Measurements from ENCODE around the gene FHIT.

The FHIT gene

GRCh38 chr3:60187343-60187742 is 1063.9 kb downstream of the FHIT start:
- peaks cover 0 to 14% (median 0%) of the 10 kb centered on the region in 4 donors for H3K4me1 ChIP-seq
- no peaks in the 10 kb centered on the region for H3K9me3 ChIP-seq
- intact Hi-C loops (cut with DNase I; ENCODE audit: low total_unique reads) = no loop called here
- no peaks in the 10 kb centered on the region for H3K27me3 ChIP-seq
- no peak for TF ChIP-seq CTCF (IDR thresholded peaks at IDR 0.05)
- H3K27ac ChIP-seq = no peak overlapping the region
- no peak overlapping the region for H3K4me3 ChIP-seq
- H3K36me3 ChIP-seq = no peaks in the 10 kb centered on the region
- no peak for DNase-seq

GRCh38 chr3:60186359-60186758 is 1064.9 kb downstream of the FHIT start:
- no peak for TF ChIP-seq CTCF (IDR thresholded peaks at IDR 0.05)
- intact Hi-C loops (cut with DNase I; ENCODE audit: low total_unique reads) = no loop called here
- H3K27ac ChIP-seq = no peak overlapping the region
- peaks cover 0 to 14% (median 0%) of the 10 kb centered on the region in 4 donors for H3K4me1 ChIP-seq
- no peaks in the 10 kb centered on the region for H3K9me3 ChIP-seq
- H3K27me3 ChIP-seq = no peaks in the 10 kb centered on the region
- DNase-seq = no peak
- H3K36me3 ChIP-seq = no peaks in the 10 kb centered on the region
- H3K4me3 ChIP-seq = no peak overlapping the region

DNA sequence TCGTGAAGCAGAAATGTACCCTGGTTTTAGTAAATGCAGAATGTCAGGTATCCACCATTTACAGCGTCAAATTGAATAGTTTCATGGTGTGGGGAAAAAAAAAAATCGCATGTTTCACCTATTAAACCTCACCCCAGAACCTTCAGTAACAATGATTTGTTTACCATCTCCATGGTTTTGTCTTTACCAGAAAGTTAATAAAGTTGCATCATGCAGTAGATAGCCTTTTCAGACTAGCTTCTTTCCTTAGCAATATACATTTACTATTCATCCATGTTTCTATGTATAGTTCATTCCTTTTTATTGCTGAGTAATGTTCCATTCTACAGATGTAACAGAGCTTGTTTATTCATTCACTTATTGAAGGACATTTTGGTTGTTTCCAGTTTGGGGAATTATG is 1066.1 kb downstream of the FHIT start:
- Histone ChIP-seq H3K27ac (no peak overlapping the region), H3K36me3 (no peaks in the 10 kb centered on the region), H3K9me3 (no peaks in the 10 kb centered on the region), H3K4me3 (no peak overlapping the region), H3K27me3 (no peaks in the 10 kb centered on the region), H3K4me1 (peaks cover 0 to 12% (median 0%) of the 10 kb centered on the region in 4 donors)
- intact Hi-C loops (cut with DNase I; ENCODE audit: low total_unique reads) = no loop called here
- DNase-seq = no peak
- no peak for TF ChIP-seq CTCF (IDR thresholded peaks at IDR 0.05)

DNA sequence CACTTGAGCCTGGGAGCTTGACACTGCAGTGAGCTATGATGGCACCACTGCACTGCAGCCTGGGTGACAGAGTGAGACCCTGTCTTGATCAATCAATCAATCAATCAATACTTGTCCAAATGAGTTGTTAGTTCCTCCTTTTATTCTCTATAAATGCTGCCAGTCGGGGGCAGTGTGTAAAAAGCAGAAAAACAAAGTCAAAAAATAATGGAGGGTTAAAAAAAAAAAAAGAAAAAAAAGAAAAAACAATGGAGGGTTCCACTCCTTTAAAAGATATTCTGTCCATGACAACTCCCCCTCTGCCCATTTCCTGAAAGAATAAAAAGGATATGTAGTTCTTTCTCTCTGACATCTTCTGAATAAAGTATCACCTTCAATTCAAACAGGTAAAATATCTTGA is 1068.6 kb downstream of the FHIT start:
- Histone ChIP-seq H3K4me3 (no peak overlapping the region), H3K36me3 (no peaks in the 10 kb centered on the region), H3K27me3 (no peaks in the 10 kb centered on the region), H3K9me3 (no peaks in the 10 kb centered on the region), H3K4me1 (no peaks in the 10 kb centered on the region), H3K27ac (no peak overlapping the region)
- no peak for DNase-seq
- intact Hi-C loops (cut with DNase I; ENCODE audit: low total_unique reads) = no loop called here
- TF ChIP-seq CTCF (IDR thresholded peaks at IDR 0.05) = no peak

- intact Hi-C loops (cut with DNase I; ENCODE audit: low total_unique reads) = no loop called here
Observed at GRCh38 chr3:60178931-60179653, 1072.2 kb downstream of the FHIT start.

More at GRCh38 chr3:60178931-60179653, 1072.2 kb downstream of the FHIT start:
- no peaks in the 10 kb centered on the region for H3K9me3 ChIP-seq
- DNase-seq = no peak
- H3K4me1 ChIP-seq = no peaks in the 10 kb centered on the region
- H3K36me3 ChIP-seq = no peaks in the 10 kb centered on the region
- no peak overlapping the region for H3K4me3 ChIP-seq
- TF ChIP-seq CTCF (IDR thresholded peaks at IDR 0.05) = no peak
- H3K27ac ChIP-seq = no peak overlapping the region
- H3K27me3 ChIP-seq = no peaks in the 10 kb centered on the region

All from tibial artery (tissue), 4 donors.